Astrocyte (in vitro differentiated cells and primary cell): ENCODE data around the gene ZFR.

Source experiments
- EZH2 ChIP-seq: IDR thresholded peaks from 2 replicates; pipeline ENCODE4 v1.6.1; 2012; ENCODE audit warnings: mild to moderate bottlenecking, low read length, inconsistent platforms; ENCODE audit not compliant: insufficient read depth
- TF ChIP-seq, protein P1 (sequence below): IDR thresholded peaks from 2 replicates; pipeline ENCODE4 v1.5.1; 2011; ENCODE audit warnings: low read depth, mild to moderate bottlenecking, inconsistent platforms, low read length, moderate library complexity; ENCODE audit not compliant: insufficient read depth

DNA sequence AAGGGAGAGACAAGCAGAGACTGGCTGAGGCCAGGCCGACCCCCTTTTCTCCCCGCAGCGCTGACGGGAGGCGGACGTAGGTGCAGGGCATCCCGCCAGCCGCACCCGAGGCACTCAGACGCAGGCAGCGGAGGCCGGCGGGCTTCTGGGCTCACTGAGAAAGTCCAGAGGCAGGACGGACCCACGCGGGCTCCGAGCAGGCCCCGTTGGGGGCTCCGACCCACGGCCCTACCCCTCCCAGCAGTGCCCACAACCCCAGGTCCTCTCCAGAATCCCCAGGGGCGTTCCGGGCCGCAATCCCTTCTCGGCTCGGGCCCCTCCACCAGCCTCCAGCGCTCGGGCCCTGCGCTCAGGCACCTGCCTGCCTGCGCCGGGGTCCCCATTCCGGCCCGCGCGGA is 132.3 kb downstream of the ZFR start:
- TF ChIP-seq, protein P1, sequence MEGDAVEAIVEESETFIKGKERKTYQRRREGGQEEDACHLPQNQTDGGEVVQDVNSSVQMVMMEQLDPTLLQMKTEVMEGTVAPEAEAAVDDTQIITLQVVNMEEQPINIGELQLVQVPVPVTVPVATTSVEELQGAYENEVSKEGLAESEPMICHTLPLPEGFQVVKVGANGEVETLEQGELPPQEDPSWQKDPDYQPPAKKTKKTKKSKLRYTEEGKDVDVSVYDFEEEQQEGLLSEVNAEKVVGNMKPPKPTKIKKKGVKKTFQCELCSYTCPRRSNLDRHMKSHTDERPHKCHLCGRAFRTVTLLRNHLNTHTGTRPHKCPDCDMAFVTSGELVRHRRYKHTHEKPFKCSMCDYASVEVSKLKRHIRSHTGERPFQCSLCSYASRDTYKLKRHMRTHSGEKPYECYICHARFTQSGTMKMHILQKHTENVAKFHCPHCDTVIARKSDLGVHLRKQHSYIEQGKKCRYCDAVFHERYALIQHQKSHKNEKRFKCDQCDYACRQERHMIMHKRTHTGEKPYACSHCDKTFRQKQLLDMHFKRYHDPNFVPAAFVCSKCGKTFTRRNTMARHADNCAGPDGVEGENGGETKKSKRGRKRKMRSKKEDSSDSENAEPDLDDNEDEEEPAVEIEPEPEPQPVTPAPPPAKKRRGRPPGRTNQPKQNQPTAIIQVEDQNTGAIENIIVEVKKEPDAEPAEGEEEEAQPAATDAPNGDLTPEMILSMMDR = no peak
- TF ChIP-seq EZH2 = no peak
